Effector memory CD4-positive, alpha-beta T cell (primary cell): ENCODE measurements around the gene EMC6.
A peak's percentile ranks its signal among the peaks of the same experiment; 100 is the strongest.

Experiments used
- DNase-seq, 3 donors: peaks; one replicate each; pipeline ENCODE4 v3.0.0-alpha.2; 2020
- H3K27ac ChIP-seq: 2 replicates; pipeline ENCODE4 v1.7.0; 2013; ENCODE audit warnings: mild to moderate bottlenecking, low read length, moderate library complexity; ENCODE audit not compliant: insufficient read depth, poor library complexity, severe bottlenecking
- H3K27me3 ChIP-seq: replicated peaks from 2 replicates; pipeline ENCODE4 v1.7.0; 2013; ENCODE audit warnings: mild to moderate bottlenecking, low read length; ENCODE audit not compliant: insufficient read depth, control insufficient read depth, poor library complexity, severe bottlenecking
- H3K36me3 ChIP-seq: 2 replicates; pipeline ENCODE4 v1.7.0; 2013; ENCODE audit warnings: mild to moderate bottlenecking, low read length, moderate library complexity; ENCODE audit not compliant: control insufficient read depth, insufficient read depth
- H3K4me1 ChIP-seq: 2 replicates; pipeline ENCODE4 v1.7.0; 2013; ENCODE audit warnings: low read length, mild to moderate bottlenecking; ENCODE audit not compliant: control insufficient read depth, insufficient read depth, poor library complexity, severe bottlenecking
- H3K4me3 ChIP-seq: 2 replicates; pipeline ENCODE4 v1.7.0; 2013; ENCODE audit warnings: low read length, low read depth, mild to moderate bottlenecking; ENCODE audit not compliant: insufficient read depth, poor library complexity, severe bottlenecking
- H3K9me3 ChIP-seq: 2 replicates; pipeline ENCODE4 v1.7.0; 2013; ENCODE audit warnings: mild to moderate bottlenecking, low read length, moderate library complexity; ENCODE audit not compliant: control insufficient read depth

The EMC6 gene

GRCh38 chr17:3690094-3690715 lies 21.6 kb downstream of the EMC6 start:
- no peak for DNase-seq
- Histone ChIP-seq H3K27me3 (no peaks in the 10 kb centered on the region), H3K4me1 (peaks cover 6% of the 10 kb centered on the region)

GRCh38 chr17:3691617-3692067 lies 23.0 kb downstream of the EMC6 start:
- no peaks in the 10 kb centered on the region for H3K9me3 ChIP-seq
- peaks cover 19% of the 10 kb centered on the region for H3K36me3 ChIP-seq
- no peak overlapping the region for H3K27ac ChIP-seq
- no peaks in the 10 kb centered on the region for H3K27me3 ChIP-seq
- H3K4me1 ChIP-seq, result peaks cover 10% of the 10 kb centered on the region
- DNase-seq, result no peak
- H3K4me3 ChIP-seq, result no peak overlapping the region

More at GRCh38 chr17:3690094-3690715, 21.6 kb downstream of the EMC6 start:
- no peak overlapping the region for H3K27ac ChIP-seq
- H3K9me3 ChIP-seq, result no peaks in the 10 kb centered on the region
- H3K36me3 ChIP-seq, result peaks cover 19% of the 10 kb centered on the region
- no peak overlapping the region for H3K4me3 ChIP-seq

DNA sequence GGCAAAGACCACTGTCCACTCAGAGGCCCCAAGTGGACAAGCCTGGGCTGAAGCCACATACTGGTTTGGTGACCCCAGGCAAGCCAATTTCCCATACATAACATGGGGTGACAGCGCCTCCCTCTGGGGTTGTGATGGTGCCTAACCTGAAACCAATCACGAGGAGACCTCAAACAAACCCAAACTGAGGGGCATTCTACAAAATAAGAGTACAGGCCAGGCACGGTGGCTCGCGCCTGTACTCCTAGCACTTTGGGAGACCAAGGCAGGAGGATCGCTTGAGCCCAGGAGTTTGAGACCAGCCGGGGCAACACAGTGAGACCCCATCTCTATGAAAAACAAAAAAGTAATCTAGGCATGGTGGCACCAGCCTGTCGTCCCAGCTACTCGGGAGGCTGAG lies 23.7 kb downstream of the EMC6 start:
- peaks cover 12% of the 10 kb centered on the region for H3K4me1 ChIP-seq

DNA sequence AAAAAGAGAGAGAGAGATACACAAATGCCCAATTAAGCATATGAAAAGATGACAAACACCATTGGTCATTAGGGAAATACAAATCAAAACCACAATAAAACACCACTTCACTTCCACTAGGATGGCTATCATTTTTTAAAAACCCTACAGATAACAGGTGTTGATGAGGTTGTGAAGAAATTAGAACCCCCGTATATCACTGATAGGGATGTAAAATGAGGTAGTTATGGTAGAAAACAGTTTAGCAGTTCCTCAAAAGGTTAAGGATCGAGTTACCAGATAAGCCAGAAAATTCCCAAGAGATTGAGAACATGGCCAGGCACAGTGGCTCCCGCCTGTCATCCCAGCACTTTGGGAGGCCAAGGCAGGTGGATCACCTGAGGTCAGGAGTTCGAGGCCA lies 24.5 kb downstream of the EMC6 start:
- H3K9me3 ChIP-seq, result no peaks in the 10 kb centered on the region
- no peak overlapping the region for H3K27ac ChIP-seq
- no peak overlapping the region for H3K4me3 ChIP-seq
- no peak for DNase-seq
- peaks cover 12% of the 10 kb centered on the region for H3K4me1 ChIP-seq
- H3K36me3 ChIP-seq, result peaks cover 19% of the 10 kb centered on the region
- no peaks in the 10 kb centered on the region for H3K27me3 ChIP-seq

More for the DNA sequence above, 23.7 kb downstream of the EMC6 start:
- Histone ChIP-seq H3K36me3 (peaks cover 19% of the 10 kb centered on the region), H3K9me3 (no peaks in the 10 kb centered on the region), H3K27ac (no peak overlapping the region), H3K4me3 (no peak overlapping the region), H3K27me3 (no peaks in the 10 kb centered on the region)
- no peak for DNase-seq

DNA sequence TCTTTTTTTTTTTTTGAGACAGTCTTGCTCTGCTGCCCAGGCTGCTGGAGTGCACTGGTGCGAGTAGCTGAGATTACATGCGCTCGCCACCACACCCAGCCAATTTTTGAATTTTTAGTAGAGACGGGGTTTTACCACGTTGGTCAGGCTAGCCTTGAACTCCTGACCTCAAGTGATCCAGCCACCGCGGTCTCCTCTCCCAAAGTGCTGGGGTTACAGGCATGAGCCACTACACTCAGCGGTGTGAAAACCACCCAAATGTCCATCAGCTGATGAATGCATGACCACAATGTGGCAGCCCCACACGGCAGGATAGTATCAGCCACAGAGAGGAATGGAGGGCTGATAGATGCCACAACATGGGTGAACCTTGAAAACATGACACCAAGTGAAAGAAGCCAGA lies 25.2 kb downstream of the EMC6 start:
- Histone ChIP-seq H3K27ac (no peak overlapping the region), H3K4me1 (peaks cover 12% of the 10 kb centered on the region), H3K36me3 (peaks cover 19% of the 10 kb centered on the region), H3K27me3 (no peaks in the 10 kb centered on the region), H3K4me3 (no peak overlapping the region), H3K9me3 (no peaks in the 10 kb centered on the region)
- no peak for DNase-seq

- no peak for DNase-seq
- H3K4me3 ChIP-seq, result peak overlapping the region; percentile 72
- peaks cover 13% of the 10 kb centered on the region for H3K36me3 ChIP-seq
- H3K4me1 ChIP-seq, result peaks cover 12% of the 10 kb centered on the region
- no peaks in the 10 kb centered on the region for H3K27me3 ChIP-seq
- peak overlapping the region; percentile 13 for H3K27ac ChIP-seq
- no peaks in the 10 kb centered on the region for H3K9me3 ChIP-seq
Observed at GRCh38 chr17:3695129-3695722, 26.6 kb downstream of the EMC6 start.

GRCh38 chr17:3695723-3696411 lies 27.3 kb downstream of the EMC6 start, which contains the start of gene P2RX5:
Gene P2RX5, minus strand, starts transcription at chr17:3696155. Its CDS starts 150 bp downstream, at chr17:3696005.
- Histone ChIP-seq H3K27ac (peak within 1 kb of the TSS; percentile 13), H3K27me3 (no peaks in the 10 kb centered on the region), H3K36me3 (peaks cover 7% of the 10 kb centered on the region), H3K4me1 (peaks cover 12% of the 10 kb centered on the region), H3K4me3 (peak within 1 kb of the TSS; percentile 72), H3K9me3 (no peaks in the 10 kb centered on the region)
- DNase-seq, result no peak

DNA sequence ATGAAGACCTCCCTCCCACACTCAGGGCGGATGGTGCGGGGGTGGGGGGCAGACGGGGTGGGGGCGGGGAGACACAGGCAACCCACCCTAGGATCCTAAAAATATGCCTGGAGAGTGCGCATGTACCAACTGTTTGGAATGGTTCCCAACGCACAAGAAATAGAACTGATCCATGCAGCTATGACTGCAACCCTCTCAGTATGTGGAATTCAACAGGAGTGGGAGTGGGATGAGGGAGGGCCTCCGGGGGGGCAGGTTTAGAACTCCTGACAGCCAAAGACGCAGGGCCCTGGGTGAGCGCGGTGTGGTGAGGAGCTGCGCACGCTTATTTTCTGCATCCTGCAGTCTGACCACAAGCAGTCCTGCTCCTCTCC lies 28.5 kb downstream of the EMC6 start:
- Histone ChIP-seq H3K36me3 (no peaks in the 10 kb centered on the region), H3K27me3 (no peaks in the 10 kb centered on the region), H3K4me3 (no peak overlapping the region), H3K4me1 (peaks cover 12% of the 10 kb centered on the region), H3K9me3 (no peaks in the 10 kb centered on the region), H3K27ac (no peak overlapping the region)
- DNase-seq, result no peak

GRCh38 chr17:3698139-3698538 lies 29.5 kb downstream of the EMC6 start:
- Histone ChIP-seq H3K4me1 (peaks cover 12% of the 10 kb centered on the region), H3K9me3 (no peaks in the 10 kb centered on the region), H3K27ac (no peak overlapping the region), H3K36me3 (no peaks in the 10 kb centered on the region), H3K27me3 (no peaks in the 10 kb centered on the region), H3K4me3 (no peak overlapping the region)
- no peak for DNase-seq

DNA sequence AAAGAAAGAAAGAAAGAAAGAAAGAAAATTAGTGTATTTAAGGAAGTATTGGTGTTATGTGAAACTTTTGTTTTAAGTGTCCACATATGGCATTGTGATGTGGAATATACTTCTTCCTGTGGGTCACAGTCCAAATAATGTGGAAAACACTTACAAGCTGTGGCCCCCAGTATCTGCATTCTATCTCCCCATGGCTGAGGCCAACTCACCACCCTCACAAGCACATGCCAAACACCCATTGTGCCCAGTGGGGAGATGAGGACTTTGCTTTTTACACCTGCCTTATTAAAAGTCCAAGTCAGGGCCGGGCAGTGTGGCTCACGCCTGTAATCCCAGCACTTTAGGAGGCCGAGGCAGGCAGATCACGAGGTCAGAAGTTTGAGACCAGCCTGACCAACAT lies 31.3 kb downstream of the EMC6 start:
- H3K27ac ChIP-seq, result no peak overlapping the region
- no peaks in the 10 kb centered on the region for H3K27me3 ChIP-seq
- no peaks in the 10 kb centered on the region for H3K36me3 ChIP-seq
- DNase-seq, result no peak
- H3K4me1 ChIP-seq, result peaks cover 8% of the 10 kb centered on the region
- H3K9me3 ChIP-seq, result no peaks in the 10 kb centered on the region
- H3K4me3 ChIP-seq, result no peak overlapping the region
